ENCODE results near the gene ZNF579.

Gene ZNF579

DNA sequence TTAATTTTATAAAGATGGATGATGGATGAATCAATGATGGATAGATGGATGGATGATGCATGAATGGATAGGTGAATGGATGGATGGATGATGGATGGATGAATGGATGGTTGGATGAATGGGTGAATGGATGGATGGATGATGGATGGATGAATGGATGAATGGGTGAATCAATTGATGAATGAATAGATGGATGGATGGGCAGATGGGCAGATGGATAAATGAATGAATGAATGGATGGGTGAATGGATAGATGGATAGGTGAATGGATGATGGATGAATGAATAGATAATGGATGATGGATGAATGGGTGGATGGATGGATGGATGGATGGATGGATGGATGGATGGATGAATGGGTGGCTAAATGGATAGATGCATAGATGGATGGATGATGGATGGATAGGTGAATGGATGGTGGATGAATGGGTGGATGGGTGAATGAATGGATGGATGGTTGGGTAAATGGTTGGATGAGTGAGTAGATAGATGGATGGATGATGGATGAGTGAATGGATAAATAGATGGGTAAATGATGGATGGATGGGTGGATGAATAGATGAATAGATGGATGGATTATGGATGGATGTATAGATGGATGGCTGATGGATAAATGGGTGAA lies 12.8 kb downstream of the ZNF579 start:
- no peak for DNase-seq

GRCh38 chr19:55566823-55567222 lies 13.8 kb downstream of the ZNF579 start:
- no peak for DNase-seq

GRCh38 chr19:55563261-55563690 lies 17.4 kb downstream of the ZNF579 start:
- no peak for DNase-seq

DNA sequence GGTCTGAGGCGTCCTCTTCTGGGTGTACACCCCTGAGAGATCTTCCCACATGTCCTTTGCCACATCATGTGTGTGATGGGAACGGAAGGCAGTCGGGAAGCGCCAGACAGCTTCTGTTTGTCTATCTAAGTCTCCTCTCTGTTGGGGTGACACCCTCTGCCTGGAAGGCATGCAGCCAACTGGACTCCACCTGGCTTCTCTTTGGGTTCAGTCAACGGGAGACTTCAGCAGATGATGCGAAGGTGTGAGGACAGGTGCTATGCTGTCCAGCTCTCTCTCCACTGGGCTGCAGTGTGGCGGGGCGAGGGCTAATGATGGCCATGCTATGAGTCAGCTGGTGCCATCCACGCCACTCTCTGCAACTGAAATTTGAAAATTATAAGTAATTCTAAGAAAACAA lies 21.0 kb downstream of the ZNF579 start:
- no peak for DNase-seq

DNA sequence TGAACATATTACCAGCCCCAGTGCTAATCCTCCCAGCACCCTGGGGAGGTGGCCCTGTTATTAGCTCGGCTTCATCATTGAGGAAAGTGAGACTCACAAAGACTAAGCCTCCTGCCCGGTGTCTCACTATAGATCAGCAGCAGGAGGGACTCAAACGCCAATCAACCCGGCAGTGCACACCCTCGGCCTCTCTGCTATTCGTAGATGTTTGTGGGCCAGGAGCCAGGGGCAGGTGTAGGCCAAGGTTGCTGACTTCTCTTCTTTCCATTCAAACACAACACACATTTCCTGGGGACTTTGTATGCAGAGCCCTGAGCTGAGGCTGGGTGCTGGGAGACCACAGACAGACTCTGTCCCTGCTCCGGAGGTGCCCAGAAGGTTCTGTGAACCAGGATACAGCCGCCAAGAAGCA lies 25.9 kb downstream of the ZNF579 start:
- no peak for DNase-seq

DNA sequence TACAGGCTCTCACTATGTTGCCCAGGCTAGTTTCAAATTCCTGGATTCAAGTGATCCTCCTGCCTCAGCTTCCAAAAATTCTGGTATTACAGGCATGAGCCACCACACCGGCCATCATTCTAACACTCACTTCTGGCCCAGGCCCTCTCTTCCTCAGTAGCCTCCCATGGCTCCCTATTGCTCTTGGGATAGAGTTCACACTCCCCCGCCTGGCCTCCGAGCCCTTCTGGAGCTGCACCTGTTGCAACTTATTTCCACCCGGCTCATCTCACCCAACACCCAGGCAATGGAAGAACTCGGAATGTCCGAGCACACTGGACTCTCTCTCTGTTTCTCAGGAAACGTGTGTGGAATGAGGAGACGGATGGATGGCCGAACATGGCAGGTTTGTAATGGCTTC lies 26.3 kb downstream of the ZNF579 start:
- DNase-seq = no peak

DNA sequence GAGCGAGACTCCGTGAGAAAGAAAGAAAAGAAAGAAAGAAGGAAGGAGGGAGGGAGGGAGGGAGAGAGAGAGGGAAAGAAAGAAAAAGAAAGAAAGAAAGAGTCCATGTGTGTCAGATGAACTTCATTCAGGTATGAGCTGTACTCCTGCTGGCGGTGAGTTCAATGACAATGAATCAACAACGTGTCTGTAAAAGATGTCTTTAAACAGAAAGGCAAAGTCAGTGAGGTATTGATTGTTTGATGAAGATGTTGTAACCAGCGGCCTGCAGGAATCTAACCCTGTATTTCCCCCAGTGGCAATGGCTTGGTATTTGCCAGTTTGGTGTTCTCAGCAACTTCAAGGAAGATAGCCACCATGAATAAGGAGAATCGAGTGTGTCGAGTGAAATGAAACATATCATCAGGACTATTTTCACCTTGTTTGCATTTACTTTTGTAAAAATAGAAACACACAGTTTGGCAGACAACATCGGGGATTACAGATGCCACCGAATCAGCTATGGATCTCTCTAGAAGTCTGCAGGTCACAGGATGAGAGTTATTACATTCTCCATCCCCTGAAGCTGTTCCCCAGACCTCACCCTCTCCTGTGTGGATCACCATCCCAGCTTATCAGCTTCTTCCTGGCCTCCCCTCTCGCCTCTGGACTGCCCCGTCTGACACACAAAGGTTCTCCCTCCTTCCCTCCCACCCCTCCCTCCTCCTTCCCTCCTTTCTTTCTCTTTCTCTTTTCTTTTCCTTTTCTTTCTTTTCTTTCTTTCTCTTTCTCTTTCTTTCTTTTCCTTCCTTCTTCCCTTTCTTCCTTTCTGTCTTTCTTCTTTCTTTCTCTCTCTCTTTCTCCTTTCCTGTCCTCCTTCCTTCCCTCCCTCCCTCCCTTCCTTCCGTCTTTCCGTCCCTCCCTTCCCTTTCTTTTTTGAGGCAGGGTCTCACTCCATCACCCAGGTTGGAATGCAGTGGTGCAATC lies 27.1 kb downstream of the ZNF579 start:
- DNase-seq = no peak

- no peak for DNase-seq
Measured at GRCh38 chr19:55552620-55553019, 28.0 kb downstream of the ZNF579 start.

DNA sequence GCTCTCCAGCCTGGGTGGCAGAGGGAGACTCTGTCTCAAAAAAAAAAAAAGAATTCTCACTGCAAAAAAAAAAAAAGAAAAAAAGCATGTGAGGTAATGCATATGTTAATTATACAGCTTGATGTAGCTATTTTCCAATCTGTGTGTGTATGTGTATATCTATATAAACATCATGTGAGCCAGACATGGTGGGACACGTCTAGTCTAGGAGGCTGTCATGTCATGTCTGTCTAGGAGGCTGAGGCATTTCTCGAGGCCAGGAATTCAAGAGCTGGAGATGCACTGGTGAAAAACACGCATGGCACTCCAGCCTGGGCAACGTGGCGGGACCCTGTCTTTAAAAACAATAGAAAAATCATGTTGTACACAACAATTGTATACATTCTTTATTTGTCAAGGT lies 28.4 kb downstream of the ZNF579 start:
- no peak for DNase-seq

DNA sequence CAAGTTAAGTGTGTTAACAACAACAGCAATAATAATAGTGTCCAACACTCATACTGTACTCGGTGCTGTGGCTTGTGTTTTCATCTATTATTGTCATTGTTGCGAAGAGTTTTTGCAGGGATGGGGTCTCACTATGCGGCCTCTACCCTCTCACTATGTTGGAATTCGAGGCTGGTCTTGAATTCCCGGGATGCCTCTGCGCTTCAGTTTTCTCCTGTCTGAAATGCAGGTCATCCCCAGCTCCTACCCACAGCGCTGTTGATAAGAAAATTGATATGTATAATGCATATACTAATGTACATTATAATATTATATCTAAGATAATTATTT lies 30.4 kb downstream of the ZNF579 start:
- DNase-seq = no peak

- DNase-seq = no peak
Measured at GRCh38 chr19:55549500-55550320, 30.9 kb downstream of the ZNF579 start.

DNA sequence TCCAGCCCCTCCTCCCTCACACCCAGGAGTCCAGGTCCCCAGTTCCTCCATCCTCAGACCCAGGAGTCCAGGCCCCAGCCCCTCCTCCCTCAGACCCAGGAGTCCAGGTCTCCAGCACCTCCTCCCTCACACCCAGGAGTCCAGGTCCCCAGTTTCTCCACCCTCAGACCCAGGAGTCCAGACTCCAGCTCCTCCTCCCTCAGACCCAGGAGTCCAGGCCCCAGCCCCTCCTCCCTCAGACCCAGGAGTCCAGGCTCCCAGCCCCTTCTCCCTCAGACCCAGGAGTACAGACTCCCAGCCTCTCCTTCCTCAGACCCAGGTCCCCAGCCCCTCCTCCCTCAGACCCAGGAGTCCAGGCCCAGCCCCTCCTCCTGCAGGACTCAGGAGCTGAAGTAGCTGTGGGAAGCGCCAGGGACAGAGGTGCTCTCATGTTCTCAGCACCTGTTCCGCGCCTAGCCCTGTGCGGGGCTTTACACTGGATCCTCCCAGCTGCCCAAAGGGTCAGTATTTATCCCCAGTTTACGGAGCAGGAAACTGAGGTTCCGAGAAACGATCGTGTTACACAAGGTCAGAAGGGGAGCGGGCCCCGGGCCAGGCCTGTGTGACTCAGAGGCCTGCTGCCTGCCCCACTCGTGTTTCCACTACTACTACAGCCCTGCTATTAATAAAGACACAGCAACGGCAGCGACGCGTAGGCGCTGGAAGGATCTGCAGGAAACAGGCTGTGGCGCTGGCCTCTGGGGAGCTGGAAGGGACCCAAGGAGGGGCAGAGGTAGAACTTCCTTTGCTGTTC lies 33.6 kb downstream of the ZNF579 start:
- no peak for DNase-seq

DNA sequence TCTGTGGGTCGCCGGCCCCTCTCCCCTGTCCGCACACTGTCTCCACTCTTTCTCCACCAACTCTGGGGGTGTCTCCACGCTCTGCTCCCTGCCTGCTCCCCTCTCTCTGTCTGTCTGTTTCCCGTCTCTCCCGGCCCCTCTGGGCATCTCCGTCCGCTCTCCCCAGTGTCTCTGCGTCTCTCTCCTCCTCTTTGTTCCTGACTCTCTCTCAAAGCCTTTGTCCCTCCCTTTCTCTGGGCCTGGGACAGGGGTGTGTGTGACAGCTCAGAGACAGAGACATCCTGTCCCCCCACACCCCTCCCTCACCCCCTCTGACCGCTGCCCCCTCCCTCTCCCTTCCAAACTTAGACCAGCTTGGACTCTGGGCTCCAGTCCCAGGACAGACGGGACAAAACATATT lies 34.6 kb downstream of the ZNF579 start:
- no peak for DNase-seq

DNA sequence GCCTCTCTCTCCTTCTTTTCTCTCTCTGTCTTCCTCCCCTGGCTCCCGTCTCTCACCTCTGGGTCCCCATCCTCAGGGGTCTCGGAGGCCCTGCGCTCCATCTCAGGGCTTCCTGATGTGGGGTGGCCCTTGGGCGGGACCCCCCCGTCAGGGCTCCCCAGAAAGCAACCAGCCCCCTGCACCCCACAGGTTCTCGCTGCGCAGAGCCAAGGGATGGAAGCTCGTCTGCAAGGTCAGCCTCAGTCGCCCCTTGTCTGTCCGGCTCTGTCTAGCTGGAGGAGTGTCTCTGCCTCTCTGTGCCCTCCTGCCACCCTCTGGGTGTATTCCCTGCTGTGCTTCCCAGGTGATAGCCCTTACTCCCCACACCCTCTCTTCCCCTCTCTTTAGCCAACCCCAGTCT lies 35.2 kb downstream of the ZNF579 start, which contains the start of gene SBK3:
Gene SBK3, minus strand, starts transcription at position 101 of the 400 bp plus-strand sequence. Its CDS starts 0 bp downstream, at position 101.
- DNase-seq = no peak

DNA sequence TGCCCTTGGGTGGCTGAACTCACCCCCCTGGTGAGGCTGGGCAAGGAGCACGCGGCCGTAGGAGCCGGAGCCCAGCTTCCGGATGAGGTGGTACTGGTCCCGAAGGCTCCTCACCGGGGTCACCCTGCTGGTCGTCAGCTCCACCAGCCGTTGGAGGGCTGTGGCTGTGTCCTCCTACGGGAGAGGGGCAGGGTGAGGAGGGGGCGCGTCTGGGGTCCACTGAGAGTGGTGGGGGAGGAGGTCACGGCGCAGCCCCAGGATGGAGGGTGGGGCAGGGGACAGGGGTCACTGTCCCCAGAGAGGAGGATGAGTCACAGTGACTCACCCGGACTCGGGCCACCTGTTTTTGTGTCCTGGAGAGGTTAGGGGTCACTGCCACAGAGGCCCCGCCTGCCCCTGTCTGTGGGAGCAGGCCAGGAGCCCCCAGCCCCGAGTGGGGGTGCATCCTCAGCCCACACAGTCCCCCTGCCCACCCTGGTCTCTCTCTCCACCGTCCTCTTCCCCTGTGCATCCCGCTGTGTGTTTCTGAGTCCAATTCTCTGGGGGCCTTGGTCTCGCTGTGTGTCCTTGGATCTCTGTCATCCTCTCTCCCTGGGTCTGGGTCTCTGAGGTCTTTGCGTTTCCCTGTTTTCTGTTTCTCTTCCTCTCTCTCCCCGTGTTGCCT lies 35.7 kb downstream of the ZNF579 start:
- DNase-seq = no peak

GRCh38 chr19:55544014-55544413 lies 36.6 kb downstream of the ZNF579 start:
- DNase-seq = no peak

GRCh38 chr19:55543567-55543966 lies 37.1 kb downstream of the ZNF579 start:
- DNase-seq = no peak

- DNase-seq = no peak
Measured at GRCh38 chr19:55542292-55542855, 38.3 kb downstream of the ZNF579 start.

DNA sequence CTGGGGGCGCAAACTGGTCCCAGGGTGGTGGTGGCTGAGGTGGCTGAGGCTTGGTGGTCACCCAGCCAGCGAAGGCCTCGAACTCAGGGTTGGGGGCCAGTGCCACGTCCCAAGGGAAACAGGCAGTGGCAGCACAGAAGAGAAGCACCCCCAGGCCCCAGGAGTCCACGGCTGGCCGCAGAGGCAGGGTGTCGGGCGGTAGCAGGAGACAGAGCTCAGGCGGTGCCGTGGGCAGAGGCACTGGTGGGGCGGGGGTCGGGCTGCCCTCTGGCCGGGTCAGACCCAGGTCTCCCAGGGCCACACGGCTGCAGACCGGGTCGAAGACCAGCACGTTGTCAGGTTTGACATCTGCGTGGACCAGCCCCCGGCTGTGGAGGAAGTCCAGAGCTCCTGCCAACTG lies 39.6 kb downstream of the ZNF579 start:
- DNase-seq = no peak

DNA sequence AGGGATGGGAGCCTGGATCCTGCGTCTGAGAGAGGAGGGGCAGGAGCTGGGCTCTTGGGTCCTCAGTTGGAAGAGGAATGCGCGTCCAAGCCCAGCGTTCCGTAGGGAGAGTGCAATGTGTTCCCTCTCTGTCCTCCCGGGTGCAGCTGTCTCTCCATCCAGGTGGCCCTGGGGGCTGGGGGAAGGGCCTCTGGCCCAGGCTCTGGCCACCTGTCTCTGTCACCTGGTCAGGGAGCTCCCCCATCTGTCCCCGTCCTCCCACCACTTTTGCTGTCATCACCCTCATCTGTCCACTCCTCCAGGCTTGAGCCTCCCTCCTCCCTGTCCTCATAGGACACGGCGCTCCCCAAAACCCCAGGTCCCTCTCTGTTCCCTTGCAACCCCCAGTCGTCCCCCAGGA lies 40.0 kb downstream of the ZNF579 start:
- no peak for DNase-seq

Data from CD4-positive, alpha-beta T cell treated with Interleukin-4 for 1 hour (primary cell).